Measurements from ENCODE around the gene SULT1A3. TPM values are rescaled to one million over a fixed set of nuclear protein-coding genes. Genes with fewer than 3 reads are reported as not detected.

SULT1A3 gene
- total RNA-seq, 1 experiment from 2014 or later = 23.5 TPM

DNA sequence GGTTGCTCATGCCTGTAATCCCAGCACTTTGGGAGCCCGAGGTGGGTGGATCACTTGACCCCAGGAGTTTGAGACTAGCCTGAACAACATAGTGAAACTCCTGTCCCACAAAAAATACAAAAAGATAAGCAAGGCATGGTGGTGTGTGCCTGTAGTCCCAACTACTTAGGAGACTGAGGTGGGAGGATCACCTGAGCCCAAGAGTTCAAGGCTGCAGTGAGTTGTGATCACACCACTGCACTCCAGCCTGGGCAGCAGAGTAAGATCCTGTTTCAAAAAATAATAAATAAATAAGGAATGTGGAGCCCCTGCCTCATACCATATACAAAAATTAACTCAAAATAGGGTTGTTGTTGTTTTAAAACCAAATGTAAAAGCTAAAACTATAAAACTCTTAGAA, 41.8 kb upstream of the SULT1A3 start:
- H3K9me2 ChIP-seq (ENCODE audit: insufficient read depth) = no peaks in the 10 kb centered on the region
- intact Hi-C loops (cut with micrococcal nuclease) = no loop called here
- no TSS peak for BruUV-seq (replicated peaks)
- H3K9ac ChIP-seq (ENCODE audit: low read length) = no peak overlapping the region
- ChIA-PET POLR2A (no interaction called here), RAD21 (ENCODE audit: low non-redundant PET in 1 of 2, low total read pairs in 2 of 2, uncharacterized antibody in 2 of 2, unreplicated experiment in 2 of 2) (no interaction called here), CTCF (no interaction called here)
- H3K4me1 ChIP-seq (ENCODE audit: control insufficient read depth in 1 of 2, insufficient read depth in 2 of 2, low read length in 2 of 2) = no peaks in the 10 kb centered on the region
- TF ChIP-seq POLR2A (IDR thresholded peaks at IDR 0.05; ENCODE audit: borderline replicate concordance, extremely low read depth, insufficient read depth, insufficient read length) = no peak
- no peak for TF ChIP-seq CEBPB (IDR thresholded peaks at IDR 0.05; ENCODE audit: low read depth)
- TF ChIP-seq CBX3 (IDR thresholded peaks at IDR 0.05; ENCODE audit: low read depth) = no peak
- TF ChIP-seq POLR2AphosphoS5 (IDR thresholded peaks at IDR 0.05; ENCODE audit: low read depth, low read length) = no peak
- no peak for TF ChIP-seq YY1 (IDR thresholded peaks at IDR 0.05; ENCODE audit: extremely low read depth, insufficient replicate concordance, low read depth, low read length)
- TF ChIP-seq, protein P1, sequence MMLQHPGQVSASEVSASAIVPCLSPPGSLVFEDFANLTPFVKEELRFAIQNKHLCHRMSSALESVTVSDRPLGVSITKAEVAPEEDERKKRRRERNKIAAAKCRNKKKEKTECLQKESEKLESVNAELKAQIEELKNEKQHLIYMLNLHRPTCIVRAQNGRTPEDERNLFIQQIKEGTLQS (IDR thresholded peaks at IDR 0.05) = no peak
- no peak for TF ChIP-seq EGR1 (IDR thresholded peaks at IDR 0.05; ENCODE audit: low read depth)
- no peak for TF ChIP-seq MAX (IDR thresholded peaks at IDR 0.05)
- no peak for TF ChIP-seq SIN3A (IDR thresholded peaks at IDR 0.05; ENCODE audit: low read depth)
- TF ChIP-seq ZFX (IDR thresholded peaks at IDR 0.05) = no peak
- TF ChIP-seq, protein P2, sequence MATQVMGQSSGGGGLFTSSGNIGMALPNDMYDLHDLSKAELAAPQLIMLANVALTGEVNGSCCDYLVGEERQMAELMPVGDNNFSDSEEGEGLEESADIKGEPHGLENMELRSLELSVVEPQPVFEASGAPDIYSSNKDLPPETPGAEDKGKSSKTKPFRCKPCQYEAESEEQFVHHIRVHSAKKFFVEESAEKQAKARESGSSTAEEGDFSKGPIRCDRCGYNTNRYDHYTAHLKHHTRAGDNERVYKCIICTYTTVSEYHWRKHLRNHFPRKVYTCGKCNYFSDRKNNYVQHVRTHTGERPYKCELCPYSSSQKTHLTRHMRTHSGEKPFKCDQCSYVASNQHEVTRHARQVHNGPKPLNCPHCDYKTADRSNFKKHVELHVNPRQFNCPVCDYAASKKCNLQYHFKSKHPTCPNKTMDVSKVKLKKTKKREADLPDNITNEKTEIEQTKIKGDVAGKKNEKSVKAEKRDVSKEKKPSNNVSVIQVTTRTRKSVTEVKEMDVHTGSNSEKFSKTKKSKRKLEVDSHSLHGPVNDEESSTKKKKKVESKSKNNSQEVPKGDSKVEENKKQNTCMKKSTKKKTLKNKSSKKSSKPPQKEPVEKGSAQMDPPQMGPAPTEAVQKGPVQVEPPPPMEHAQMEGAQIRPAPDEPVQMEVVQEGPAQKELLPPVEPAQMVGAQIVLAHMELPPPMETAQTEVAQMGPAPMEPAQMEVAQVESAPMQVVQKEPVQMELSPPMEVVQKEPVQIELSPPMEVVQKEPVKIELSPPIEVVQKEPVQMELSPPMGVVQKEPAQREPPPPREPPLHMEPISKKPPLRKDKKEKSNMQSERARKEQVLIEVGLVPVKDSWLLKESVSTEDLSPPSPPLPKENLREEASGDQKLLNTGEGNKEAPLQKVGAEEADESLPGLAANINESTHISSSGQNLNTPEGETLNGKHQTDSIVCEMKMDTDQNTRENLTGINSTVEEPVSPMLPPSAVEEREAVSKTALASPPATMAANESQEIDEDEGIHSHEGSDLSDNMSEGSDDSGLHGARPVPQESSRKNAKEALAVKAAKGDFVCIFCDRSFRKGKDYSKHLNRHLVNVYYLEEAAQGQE (IDR thresholded peaks at IDR 0.05; ENCODE audit: low read depth) = no peak
- TF ChIP-seq EZH2phosphoT487 (IDR thresholded peaks at IDR 0.05; ENCODE audit: borderline replicate concordance) = no peak
- no peak for TF ChIP-seq TCF7L2 (IDR thresholded peaks at IDR 0.05; ENCODE audit: borderline replicate concordance, extremely low read depth, insufficient read depth, insufficient read length)
- no peak for TF ChIP-seq FOSL1 (IDR thresholded peaks at IDR 0.05; ENCODE audit: low read depth)
- TF ChIP-seq, protein P3, sequence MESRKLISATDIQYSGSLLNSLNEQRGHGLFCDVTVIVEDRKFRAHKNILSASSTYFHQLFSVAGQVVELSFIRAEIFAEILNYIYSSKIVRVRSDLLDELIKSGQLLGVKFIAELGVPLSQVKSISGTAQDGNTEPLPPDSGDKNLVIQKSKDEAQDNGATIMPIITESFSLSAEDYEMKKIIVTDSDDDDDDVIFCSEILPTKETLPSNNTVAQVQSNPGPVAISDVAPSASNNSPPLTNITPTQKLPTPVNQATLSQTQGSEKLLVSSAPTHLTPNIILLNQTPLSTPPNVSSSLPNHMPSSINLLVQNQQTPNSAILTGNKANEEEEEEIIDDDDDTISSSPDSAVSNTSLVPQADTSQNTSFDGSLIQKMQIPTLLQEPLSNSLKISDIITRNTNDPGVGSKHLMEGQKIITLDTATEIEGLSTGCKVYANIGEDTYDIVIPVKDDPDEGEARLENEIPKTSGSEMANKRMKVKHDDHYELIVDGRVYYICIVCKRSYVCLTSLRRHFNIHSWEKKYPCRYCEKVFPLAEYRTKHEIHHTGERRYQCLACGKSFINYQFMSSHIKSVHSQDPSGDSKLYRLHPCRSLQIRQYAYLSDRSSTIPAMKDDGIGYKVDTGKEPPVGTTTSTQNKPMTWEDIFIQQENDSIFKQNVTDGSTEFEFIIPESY (IDR thresholded peaks at IDR 0.05; ENCODE audit: extremely low read depth, insufficient replicate concordance, low read length) = no peak
- TF ChIP-seq EZH2 (IDR thresholded peaks at IDR 0.05) = no peak
- TF ChIP-seq SP1 (IDR thresholded peaks at IDR 0.05; ENCODE audit: low read depth) = no peak
- no peak for TF ChIP-seq ELF1 (IDR thresholded peaks at IDR 0.05; ENCODE audit: borderline replicate concordance, low read depth)
- TF ChIP-seq CTCF (IDR thresholded peaks at IDR 0.05 in 2 of 3, conservative IDR thresholded peaks at IDR 0.05 in 1 of 3; ENCODE audit: borderline replicate concordance in 1 of 3, insufficient read depth in 1 of 3, low read depth in 2 of 3, low read length in 2 of 3) = no peak
- H3K4me3 ChIP-seq (replicated peaks in 1 of 2; ENCODE audit: low read depth in 1 of 2, low read length in 2 of 2) = no peak overlapping the region
- H3K36me3 ChIP-seq (ENCODE audit: control insufficient read depth in 1 of 2, insufficient read depth in 2 of 2, low read length in 2 of 2) = no peaks in the 10 kb centered on the region
- H2AFZ ChIP-seq (ENCODE audit: low read depth, low read length, poor library complexity, severe bottlenecking) = no peak overlapping the region
- no peaks in the 10 kb centered on the region for H3K9me3 ChIP-seq (ENCODE audit: control insufficient read depth in 1 of 2, insufficient read depth in 1 of 2, low read depth in 1 of 2, low read length in 2 of 2)
- no peaks in the 10 kb centered on the region for H3K27me3 ChIP-seq (ENCODE audit: insufficient read depth, low read length)
- H3K79me2 ChIP-seq (ENCODE audit: insufficient read depth, low read length) = no peaks in the 10 kb centered on the region
- H3K4me2 ChIP-seq (ENCODE audit: low read length) = no peak overlapping the region
- no peaks in the 10 kb centered on the region for H4K20me1 ChIP-seq (ENCODE audit: insufficient read depth)
- no peak overlapping the region for H3K27ac ChIP-seq (ENCODE audit: low read depth, low read length)
- ATAC-seq (no peak), DNase-seq (ENCODE audit: low read depth, low spot score) (no peak)
